ENCODE measurements around the gene STEAP1B.

- TF ChIP-seq EZH2phosphoT487 (IDR thresholded peaks at IDR 0.05; ENCODE audit: low read depth) (no peak), CTCF (IDR thresholded peaks at IDR 0.05; ENCODE audit: low read depth, low read length) (no peak)
Observed at GRCh38 chr7:22427104-22427503, 72.9 kb downstream of the STEAP1B start.
